Mesendoderm (in vitro differentiated cells): ENCODE measurements around the gene UAP1L1.

Experiments used
- DNase-seq: peaks from one replicate; pipeline ENCODE4 v3.0.0; 2013
- H2AK5ac ChIP-seq: 2 replicates; pipeline ENCODE4 v1.6.1; 2013; ENCODE audit warnings: low read length, inconsistent platforms
- H2BK120ac ChIP-seq: 2 replicates; pipeline ENCODE4 v1.6.1; 2013; ENCODE audit warnings: low read depth, mild to moderate bottlenecking, low read length, moderate library complexity, mixed read lengths
- H2BK15ac ChIP-seq: replicated peaks from 2 replicates; pipeline ENCODE4 v1.6.1; 2013; ENCODE audit warnings: low read depth, mild to moderate bottlenecking, moderate library complexity
- H2BK5ac ChIP-seq: 2 replicates; pipeline ENCODE4 v1.6.1; 2013; ENCODE audit warnings: low read length, inconsistent platforms
- H3K18ac ChIP-seq: 2 replicates; pipeline ENCODE4 v1.6.1; 2013; ENCODE audit warnings: mild to moderate bottlenecking, low read length, mixed read lengths
- H3K23ac ChIP-seq: one replicate; pipeline ENCODE4 v1.6.1; 2013; ENCODE audit warnings: low read length
- H3K27ac ChIP-seq: 2 replicates; pipeline ENCODE4 v1.5.1; 2013; ENCODE audit warnings: low read depth, mild to moderate bottlenecking, inconsistent platforms, low read length, moderate library complexity
- H3K27me3 ChIP-seq: 2 replicates; pipeline ENCODE4 v1.6.1; 2013; ENCODE audit warnings: low read length, control low read depth, mild to moderate bottlenecking, inconsistent platforms; ENCODE audit not compliant: insufficient read depth, poor library complexity
- H3K36me3 ChIP-seq: 2 replicates; pipeline ENCODE4 v1.6.1; 2013; ENCODE audit warnings: low read length, inconsistent platforms; ENCODE audit not compliant: control insufficient read depth, insufficient read depth
- H3K4ac ChIP-seq: one replicate; pipeline ENCODE4 v1.6.1; 2013; ENCODE audit warnings: low read depth, mild to moderate bottlenecking, low read length, moderate library complexity
- H3K4me1 ChIP-seq: 2 replicates; pipeline ENCODE4 v1.6.1; 2013; ENCODE audit warnings: low read depth, low read length, inconsistent platforms; ENCODE audit not compliant: control insufficient read depth
- H3K4me2 ChIP-seq: 2 replicates; pipeline ENCODE4 v1.6.1; 2013; ENCODE audit warnings: low read length
- H3K4me3 ChIP-seq: 2 replicates; pipeline ENCODE4 v1.5.1; 2013; ENCODE audit warnings: mild to moderate bottlenecking, low read length
- H3K56ac ChIP-seq: one replicate; pipeline ENCODE4 v1.6.1; 2013; ENCODE audit warnings: low read length
- H3K79me1 ChIP-seq: 2 replicates; pipeline ENCODE4 v1.6.1; 2013; ENCODE audit warnings: low read length, inconsistent platforms
- H3K79me2 ChIP-seq: 2 replicates; pipeline ENCODE4 v1.6.1; 2013; ENCODE audit warnings: mild to moderate bottlenecking, low read length; ENCODE audit not compliant: control insufficient read depth, insufficient read depth
- H3K9ac ChIP-seq: 2 replicates; pipeline ENCODE4 v1.6.1; 2013; ENCODE audit warnings: low read length, inconsistent platforms
- H4K5ac ChIP-seq: one replicate; pipeline ENCODE4 v1.6.1; 2013; ENCODE audit warnings: low read length
- H4K8ac ChIP-seq: one replicate; pipeline ENCODE4 v1.6.1; 2013; ENCODE audit warnings: low read depth, mild to moderate bottlenecking, control low read depth, low read length, moderate library complexity
- WGBS: extraction: QIAGEN DNeasy Blood & Tissue Kit; methylation state at CpG from one replicate; pipeline ENCODE4 v1.1.7; 2013; ENCODE audit warnings: low lambda C conversion rate, missing lambda C conversion rate; ENCODE audit not compliant: insufficient coverage; ENCODE audit errors: extremely low coverage; 5-methylcytosine and 5-hydroxymethylcytosine counted together

Gene UAP1L1

GRCh38 chr9:137035507-137035834, 41.8 kb upstream of the UAP1L1 start:
- no peak overlapping the region for H2AK5ac ChIP-seq
- no peak overlapping the region for H3K4ac ChIP-seq
- no CpG with 5 or more reads among the region's 9 CpGs for WGBS
- H3K4me2 ChIP-seq, result no peak overlapping the region
- H3K4me1 ChIP-seq, result no peaks in the 10 kb centered on the region
- H2BK5ac ChIP-seq, result no peak overlapping the region
- H3K56ac ChIP-seq, result no peak overlapping the region
- no peak overlapping the region for H4K8ac ChIP-seq
- H3K27ac ChIP-seq, result no peak overlapping the region
- DNase-seq, result no peak
- no peak overlapping the region for H3K9ac ChIP-seq
- H2BK120ac ChIP-seq, result no peak overlapping the region
- no peaks in the 10 kb centered on the region for H3K79me2 ChIP-seq
- no peak overlapping the region for H2BK15ac ChIP-seq
- no peak overlapping the region for H3K23ac ChIP-seq
- no peaks in the 10 kb centered on the region for H3K27me3 ChIP-seq
- H3K36me3 ChIP-seq, result no peaks in the 10 kb centered on the region
- no peak overlapping the region for H3K18ac ChIP-seq
- H3K79me1 ChIP-seq, result no peaks in the 10 kb centered on the region
- no peak overlapping the region for H3K4me3 ChIP-seq
- no peak overlapping the region for H4K5ac ChIP-seq

GRCh38 chr9:137035937-137036336, 41.4 kb upstream of the UAP1L1 start:
- no peaks in the 10 kb centered on the region for H3K4me1 ChIP-seq
- H4K8ac ChIP-seq, result no peak overlapping the region
- H2AK5ac ChIP-seq, result no peak overlapping the region
- no peak overlapping the region for H3K56ac ChIP-seq
- H3K27me3 ChIP-seq, result no peaks in the 10 kb centered on the region
- no peak overlapping the region for H2BK120ac ChIP-seq
- no peak overlapping the region for H2BK5ac ChIP-seq
- H3K4ac ChIP-seq, result no peak overlapping the region
- H3K4me3 ChIP-seq, result no peak overlapping the region
- no peak overlapping the region for H4K5ac ChIP-seq
- no peak overlapping the region for H3K27ac ChIP-seq
- H3K9ac ChIP-seq, result no peak overlapping the region
- H3K23ac ChIP-seq, result no peak overlapping the region
- no CpG with 5 or more reads among the region's 8 CpGs for WGBS
- DNase-seq, result no peak
- H3K79me1 ChIP-seq, result no peaks in the 10 kb centered on the region
- H3K36me3 ChIP-seq, result no peaks in the 10 kb centered on the region
- no peak overlapping the region for H3K18ac ChIP-seq
- H3K4me2 ChIP-seq, result no peak overlapping the region
- no peak overlapping the region for H2BK15ac ChIP-seq
- H3K79me2 ChIP-seq, result no peaks in the 10 kb centered on the region

- Histone ChIP-seq H3K18ac (no peak overlapping the region), H3K56ac (no peak overlapping the region), H3K4me1 (no peaks in the 10 kb centered on the region), H3K9ac (no peak overlapping the region), H3K27ac (no peak overlapping the region), H3K36me3 (no peaks in the 10 kb centered on the region), H3K4me3 (no peak overlapping the region), H3K4me2 (no peak overlapping the region), H3K23ac (no peak overlapping the region), H3K79me1 (no peaks in the 10 kb centered on the region), H2BK15ac (no peak overlapping the region), H4K8ac (no peak overlapping the region), H2AK5ac (no peak overlapping the region), H2BK5ac (no peak overlapping the region), H3K27me3 (no peaks in the 10 kb centered on the region), H2BK120ac (no peak overlapping the region), H3K79me2 (no peaks in the 10 kb centered on the region), H4K5ac (no peak overlapping the region), H3K4ac (no peak overlapping the region)
- WGBS, result no CpG with 5 or more reads among the region's 13 CpGs
- no peak for DNase-seq
Measured at GRCh38 chr9:137037035-137037434, 40.3 kb upstream of the UAP1L1 start.

GRCh38 chr9:137037483-137037882, 39.8 kb upstream of the UAP1L1 start:
- no peak for DNase-seq

GRCh38 chr9:137038916-137039315, 38.4 kb upstream of the UAP1L1 start:
- no peak overlapping the region for H3K18ac ChIP-seq
- no peak for DNase-seq
- no peaks in the 10 kb centered on the region for H3K27me3 ChIP-seq
- no peak overlapping the region for H3K4me2 ChIP-seq
- no peak overlapping the region for H3K27ac ChIP-seq
- H2BK15ac ChIP-seq, result no peak overlapping the region
- H3K56ac ChIP-seq, result no peak overlapping the region
- no peak overlapping the region for H2BK5ac ChIP-seq
- H3K4me3 ChIP-seq, result no peak overlapping the region
- no peaks in the 10 kb centered on the region for H3K79me2 ChIP-seq
- no CpG with 5 or more reads among the region's 9 CpGs for WGBS
- H3K9ac ChIP-seq, result no peak overlapping the region
- no peak overlapping the region for H3K4ac ChIP-seq
- no peaks in the 10 kb centered on the region for H3K4me1 ChIP-seq
- no peak overlapping the region for H2AK5ac ChIP-seq
- no peaks in the 10 kb centered on the region for H3K79me1 ChIP-seq
- no peak overlapping the region for H2BK120ac ChIP-seq
- H3K23ac ChIP-seq, result no peak overlapping the region
- no peak overlapping the region for H4K5ac ChIP-seq
- H4K8ac ChIP-seq, result no peak overlapping the region
- no peaks in the 10 kb centered on the region for H3K36me3 ChIP-seq

More at GRCh38 chr9:137037483-137037882, 39.8 kb upstream of the UAP1L1 start:
- Histone ChIP-seq H3K36me3 (no peaks in the 10 kb centered on the region), H2BK15ac (no peak overlapping the region), H3K18ac (no peak overlapping the region), H3K79me2 (no peaks in the 10 kb centered on the region), H3K4me1 (no peaks in the 10 kb centered on the region), H2AK5ac (no peak overlapping the region), H4K5ac (no peak overlapping the region), H3K4ac (no peak overlapping the region), H2BK5ac (no peak overlapping the region), H3K56ac (no peak overlapping the region), H3K27ac (no peak overlapping the region), H4K8ac (no peak overlapping the region), H3K27me3 (no peaks in the 10 kb centered on the region), H3K4me3 (no peak overlapping the region), H2BK120ac (no peak overlapping the region), H3K23ac (no peak overlapping the region), H3K79me1 (no peaks in the 10 kb centered on the region), H3K4me2 (no peak overlapping the region), H3K9ac (no peak overlapping the region)
- no CpG with 5 or more reads among the region's 10 CpGs for WGBS

GRCh38 chr9:137039611-137040366, 37.5 kb upstream of the UAP1L1 start:
- H3K4me3 ChIP-seq, result no peak overlapping the region
- H4K8ac ChIP-seq, result no peak overlapping the region
- no peak overlapping the region for H2BK120ac ChIP-seq
- H3K27me3 ChIP-seq, result peaks cover 3% of the 10 kb centered on the region
- H3K9ac ChIP-seq, result no peak overlapping the region
- H3K79me2 ChIP-seq, result no peaks in the 10 kb centered on the region
- H3K4me1 ChIP-seq, result no peaks in the 10 kb centered on the region
- no CpG with 5 or more reads among the region's 32 CpGs for WGBS
- no peak overlapping the region for H3K56ac ChIP-seq
- no peak overlapping the region for H2AK5ac ChIP-seq
- no peak overlapping the region for H3K27ac ChIP-seq
- no peak overlapping the region for H3K18ac ChIP-seq
- H3K23ac ChIP-seq, result no peak overlapping the region
- H3K36me3 ChIP-seq, result no peaks in the 10 kb centered on the region
- H3K79me1 ChIP-seq, result no peaks in the 10 kb centered on the region
- H3K4ac ChIP-seq, result no peak overlapping the region
- H2BK5ac ChIP-seq, result no peak overlapping the region
- no peak for DNase-seq
- no peak overlapping the region for H2BK15ac ChIP-seq
- H4K5ac ChIP-seq, result no peak overlapping the region
- H3K4me2 ChIP-seq, result no peak overlapping the region
